Renal pelvis (tissue), 4 donors: ENCODE data around the gene HLF. TPM values are rescaled to one million over a fixed set of nuclear protein-coding genes. Genes with fewer than 3 reads are reported as not detected.

Source experiments
- DNase-seq: peaks from one replicate; pipeline ENCODE4 v3.0.0-alpha.2; 2013
- polyA plus RNA-seq, 3 donors: library from polyadenylated mRNA; unstranded; fragments of 120-200 nt; gene quantifications; one replicate each; pipeline ENCODE4 v1.2.1, GENCODE V29; 2013; ENCODE audit not compliant: insufficient read length in 3 of 3

HLF gene
- polyA plus RNA-seq, 3 donors, result 2.8 to 7.2 (median 3.5) TPM

DNA sequence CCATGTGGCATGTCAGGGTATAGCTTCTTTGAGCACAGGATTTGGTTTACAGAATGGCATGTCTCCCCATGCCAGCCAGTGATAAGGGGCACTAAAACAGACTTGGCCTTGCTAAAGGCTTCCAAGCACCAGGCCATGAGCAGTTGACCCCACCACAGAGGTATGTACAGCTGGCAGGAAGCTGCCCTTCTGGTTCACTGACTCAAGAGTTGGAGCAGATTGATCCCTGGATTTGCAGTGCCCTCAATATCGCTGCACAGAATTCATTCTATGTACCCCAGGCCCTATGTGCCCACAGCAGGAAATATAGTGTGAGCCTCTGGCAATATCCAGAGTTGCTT, 24.3 kb downstream of the HLF start:
- DNase-seq, result no peak

DNA sequence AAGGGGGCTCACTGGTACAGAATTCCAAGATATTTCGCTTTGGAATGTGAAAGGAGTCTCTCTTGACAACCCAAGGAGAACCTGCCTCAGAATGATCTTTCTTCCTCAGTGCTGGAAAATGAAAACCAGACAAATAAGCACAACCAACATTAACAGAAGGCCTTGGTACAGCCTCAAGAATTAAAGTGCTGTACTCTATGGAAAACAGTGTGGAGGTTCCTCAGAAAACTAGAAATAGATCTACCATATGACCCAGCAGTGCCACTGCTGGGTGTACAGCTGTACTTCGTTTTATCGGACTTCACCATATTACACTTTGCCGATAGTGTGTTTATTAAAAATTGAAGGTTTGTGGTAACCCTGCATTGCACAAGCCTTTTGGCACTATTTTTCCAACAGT, 25.2 kb downstream of the HLF start:
- DNase-seq, result no peak

DNA sequence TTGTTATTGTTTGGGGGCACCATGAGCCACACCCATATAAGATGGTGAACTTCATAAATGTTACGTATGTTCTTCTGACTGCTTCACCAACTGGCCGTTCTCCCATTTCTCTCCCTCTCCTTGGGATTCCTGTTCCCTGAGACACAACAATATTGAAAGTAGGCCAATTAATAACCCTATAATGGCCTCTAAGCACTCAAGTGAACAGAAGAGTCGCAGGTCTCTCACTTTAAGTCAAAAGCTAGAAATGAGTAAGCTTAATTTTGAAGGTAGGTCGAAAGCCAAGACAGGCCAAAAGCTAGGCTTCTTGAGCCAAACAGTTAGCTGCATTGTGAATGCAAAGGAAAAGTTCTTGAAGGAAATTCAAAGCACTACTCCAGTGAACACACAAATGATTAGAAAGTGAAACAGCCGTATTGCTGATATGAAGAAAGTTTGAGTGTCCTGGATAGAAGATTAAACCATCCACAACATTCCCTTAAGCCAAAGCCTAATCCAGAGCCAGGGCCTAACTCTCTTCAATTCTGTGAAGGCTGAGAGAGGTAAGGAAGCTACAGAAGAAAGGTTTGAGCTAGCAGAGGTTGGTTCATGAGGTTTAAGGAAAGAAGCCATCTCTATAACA, 25.8 kb downstream of the HLF start:
- DNase-seq, result no peak

DNA sequence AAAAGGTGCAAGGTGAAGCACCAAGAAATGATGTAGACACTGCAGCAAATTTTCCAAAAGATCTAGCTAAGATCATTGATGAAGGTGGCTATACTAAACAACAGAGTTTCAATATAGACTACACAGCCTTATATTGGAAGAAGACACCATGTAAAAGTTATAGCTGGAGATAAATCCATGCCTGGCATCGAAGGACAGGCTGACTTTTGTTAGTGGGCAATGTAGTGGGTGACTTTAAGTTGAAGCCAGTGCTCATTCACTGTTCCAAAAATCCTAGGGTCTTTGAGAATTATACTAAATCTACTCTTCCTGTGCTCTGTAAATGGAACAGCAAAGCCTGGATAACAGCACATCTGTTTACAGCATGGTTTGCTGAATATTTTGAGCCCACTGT, 26.4 kb downstream of the HLF start:
- no peak for DNase-seq

DNA sequence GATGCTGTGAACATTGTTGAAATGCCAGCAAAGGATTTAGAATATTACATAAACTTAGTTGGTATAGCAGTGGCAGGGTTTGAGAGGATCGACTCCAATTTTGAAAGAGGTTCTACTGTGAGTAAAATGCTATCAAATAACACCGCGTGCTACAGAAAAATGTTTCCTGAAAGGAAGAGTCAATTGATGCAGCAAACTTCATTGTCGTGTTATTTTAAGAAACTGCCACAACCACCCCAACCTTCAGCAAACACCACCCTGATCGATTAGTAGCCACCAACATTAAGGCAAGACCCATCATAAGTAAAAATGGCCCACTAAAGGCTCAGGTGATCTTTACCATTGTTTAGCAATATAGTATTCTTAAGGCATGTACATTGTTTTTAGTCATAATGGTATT, 27.3 kb downstream of the HLF start:
- DNase-seq, result no peak

DNA sequence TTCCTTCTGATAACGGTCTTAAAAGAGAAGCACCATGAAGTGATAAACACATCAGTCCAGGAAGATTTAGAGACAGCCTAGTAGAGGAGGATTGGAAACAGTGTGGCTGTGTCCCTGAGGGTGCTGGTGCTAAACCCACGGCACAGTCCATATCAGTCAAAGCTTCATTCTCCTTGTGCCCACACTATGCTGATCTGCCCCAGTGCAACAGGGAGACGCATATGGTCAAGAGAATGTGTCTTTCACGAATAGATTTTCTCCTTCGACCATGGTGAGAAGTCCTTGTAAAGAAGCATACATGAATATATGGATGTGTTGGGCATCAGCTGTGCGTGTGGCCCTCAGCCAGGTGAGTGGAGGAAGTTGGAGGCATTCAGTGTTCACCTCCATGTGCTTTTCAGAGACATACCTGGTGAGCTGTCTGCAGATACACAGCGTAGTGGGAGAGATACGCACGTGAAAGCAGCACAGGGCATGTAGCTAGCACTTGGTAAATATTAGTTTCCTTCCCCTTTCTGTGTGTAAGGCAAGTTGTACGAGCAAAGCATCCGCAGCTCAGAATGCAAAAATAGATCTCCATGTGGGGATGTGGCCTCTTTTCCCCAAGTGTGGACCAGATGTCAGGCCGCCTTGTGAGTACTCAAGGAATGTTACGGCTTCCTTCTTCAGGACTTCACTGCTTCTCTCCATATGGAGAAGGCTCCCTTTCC, 29.4 kb downstream of the HLF start:
- DNase-seq, result no peak

DNA sequence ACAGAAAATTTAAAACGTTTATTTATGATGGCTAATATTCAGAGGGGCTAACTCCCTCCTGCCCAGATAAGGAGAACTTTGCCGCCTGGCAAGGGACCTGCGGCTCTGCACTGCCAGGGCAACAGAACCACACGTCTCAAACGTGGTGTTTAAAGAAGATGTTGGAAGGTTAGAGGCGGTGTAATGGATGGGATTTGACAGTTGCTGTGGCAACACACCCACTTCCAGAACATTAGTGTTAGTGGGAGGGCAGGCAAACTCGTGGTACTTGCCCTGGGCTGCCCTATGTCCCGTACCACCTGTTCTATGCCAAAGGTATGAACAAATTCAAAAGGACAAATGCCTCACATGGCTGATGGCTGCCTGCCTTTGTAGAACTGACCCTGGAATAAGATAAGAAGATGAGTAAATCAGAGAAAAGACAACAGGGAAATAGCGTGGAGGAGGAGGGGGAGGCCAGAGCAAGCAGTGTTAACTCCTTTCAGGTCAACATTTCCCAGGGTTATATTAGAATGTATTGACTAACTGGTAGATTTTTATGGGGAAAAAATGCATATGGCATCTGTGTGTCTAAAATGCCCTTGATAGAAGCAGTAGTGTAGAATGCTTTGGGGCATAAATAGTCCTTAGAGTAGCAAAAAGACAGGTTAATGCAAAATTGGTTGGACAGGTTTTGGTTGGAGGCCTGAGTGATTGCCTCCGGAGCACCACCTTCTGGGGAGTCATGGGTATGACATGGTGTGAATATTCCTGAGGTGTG, 30.8 kb downstream of the HLF start:
- DNase-seq, result peak; percentile 57

DNA sequence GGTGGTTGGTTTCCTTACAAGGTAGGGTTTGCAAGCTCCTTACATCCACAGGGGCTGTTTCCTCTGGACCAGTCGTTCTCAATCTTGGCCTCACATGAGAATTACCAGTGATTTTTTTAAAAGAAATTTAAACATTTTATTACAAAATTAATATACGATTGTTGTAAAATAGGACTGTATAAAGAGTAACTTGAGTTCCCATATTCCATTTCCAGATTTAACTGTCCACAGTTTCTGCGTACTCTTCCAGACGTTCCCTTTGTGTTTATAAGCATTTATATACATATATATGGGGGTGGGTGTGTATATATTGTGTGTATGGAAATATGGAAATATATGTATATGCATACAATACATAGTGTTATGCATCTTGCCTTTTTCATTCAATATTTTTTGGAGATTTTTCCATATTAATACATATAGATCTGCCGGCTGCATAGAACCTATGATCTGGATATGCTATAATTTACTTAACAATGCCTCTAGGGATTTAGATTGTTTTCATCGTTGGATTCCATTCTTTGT, 31.5 kb downstream of the HLF start:
- DNase-seq, result no peak

DNA sequence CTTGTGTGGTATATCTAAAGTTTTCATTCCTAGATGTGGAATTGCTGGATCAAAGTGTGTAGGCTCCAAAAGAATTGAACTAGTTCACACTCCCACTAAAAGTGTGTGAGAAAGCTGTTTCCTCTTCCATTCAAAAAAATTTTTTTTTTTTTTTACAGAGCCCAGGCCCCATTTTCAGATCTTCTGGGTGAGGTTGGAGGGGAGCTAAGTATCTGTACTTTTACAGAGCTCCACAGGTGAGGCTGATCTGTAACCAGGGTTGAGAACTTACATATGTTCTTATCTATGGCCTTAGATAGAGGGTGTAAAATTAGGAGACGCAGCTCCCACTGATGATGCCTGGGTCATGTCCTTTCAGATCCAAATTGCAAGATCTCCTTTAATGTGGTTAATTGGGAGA, 31.9 kb downstream of the HLF start:
- DNase-seq, result no peak

DNA sequence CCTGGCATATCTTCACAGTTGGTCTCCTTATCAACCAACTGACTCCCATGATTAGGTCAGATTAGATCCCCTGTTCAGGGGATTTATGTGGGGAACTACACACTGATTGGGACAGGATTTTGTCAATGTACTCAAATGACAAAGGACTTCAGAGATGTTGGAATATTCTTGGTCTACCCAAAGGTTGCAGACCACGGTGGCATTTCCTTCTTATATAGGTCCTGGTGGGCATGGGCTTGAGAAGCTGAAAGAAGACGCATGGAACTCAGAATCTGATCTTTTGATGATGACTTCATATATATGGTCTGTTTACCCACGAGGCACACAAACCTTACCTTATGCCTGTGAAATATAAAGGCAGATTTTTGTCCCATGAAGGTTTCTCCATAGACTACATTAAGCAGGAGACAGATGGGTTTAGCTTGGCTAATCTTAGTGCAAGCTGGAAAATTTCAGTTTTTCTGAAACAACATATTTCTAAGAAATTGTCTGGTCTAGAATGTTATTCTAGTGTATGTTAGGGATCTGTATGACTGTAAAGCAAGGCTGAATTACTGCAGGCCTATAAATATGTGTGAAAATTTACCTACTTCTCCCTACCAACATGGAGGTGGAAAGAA, 33.5 kb downstream of the HLF start:
- no peak for DNase-seq

DNA sequence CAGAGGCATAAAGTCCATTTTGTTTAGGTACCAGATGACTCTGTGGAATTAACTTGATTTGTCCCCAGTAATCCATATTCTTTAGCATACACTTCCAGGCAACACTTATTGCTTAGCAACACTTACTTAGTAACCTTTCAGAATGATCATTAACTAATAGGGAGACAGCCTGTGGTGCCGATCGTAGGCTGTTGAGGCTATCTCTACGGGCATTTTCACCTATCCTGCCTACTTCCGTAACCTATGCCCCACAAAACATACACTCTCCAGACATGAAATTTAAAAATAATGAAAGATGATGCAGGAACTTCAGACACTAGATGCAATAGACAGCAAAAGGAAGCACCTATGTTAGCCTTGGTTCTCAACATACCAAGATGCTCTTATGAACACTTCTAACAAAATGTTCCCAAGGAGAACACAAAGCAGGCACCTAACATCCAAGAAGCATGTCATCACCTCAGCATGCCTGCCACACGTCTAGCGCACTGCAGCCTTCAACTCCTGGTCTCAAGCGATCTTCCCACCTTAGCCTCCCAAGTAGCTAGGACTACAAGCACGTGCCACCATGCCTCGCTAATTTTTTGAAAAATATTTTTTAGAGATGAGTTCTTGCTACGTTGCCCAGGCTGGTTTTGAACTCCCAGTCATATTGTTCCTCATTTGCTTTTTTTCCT, 34.5 kb downstream of the HLF start:
- DNase-seq, result no peak

DNA sequence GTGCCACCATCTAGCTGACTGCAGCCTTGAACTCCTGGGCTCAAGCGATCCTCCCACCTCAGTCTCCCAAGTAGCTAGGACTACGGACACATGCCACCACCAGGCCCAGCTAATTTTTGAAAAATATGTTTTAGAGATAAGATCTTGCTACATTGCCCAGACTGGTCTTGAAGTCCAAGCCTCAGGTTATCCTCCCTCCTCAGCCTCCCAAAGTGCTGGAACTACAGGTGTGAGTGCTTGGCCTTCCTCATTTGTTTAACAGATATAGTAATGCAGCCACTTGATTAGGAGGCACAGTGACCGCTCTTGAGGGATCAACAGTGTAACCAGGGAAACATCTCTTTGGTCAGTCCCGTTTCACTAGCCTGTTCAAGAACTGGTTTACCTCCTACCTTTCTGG, 35.1 kb downstream of the HLF start:
- no peak for DNase-seq

DNA sequence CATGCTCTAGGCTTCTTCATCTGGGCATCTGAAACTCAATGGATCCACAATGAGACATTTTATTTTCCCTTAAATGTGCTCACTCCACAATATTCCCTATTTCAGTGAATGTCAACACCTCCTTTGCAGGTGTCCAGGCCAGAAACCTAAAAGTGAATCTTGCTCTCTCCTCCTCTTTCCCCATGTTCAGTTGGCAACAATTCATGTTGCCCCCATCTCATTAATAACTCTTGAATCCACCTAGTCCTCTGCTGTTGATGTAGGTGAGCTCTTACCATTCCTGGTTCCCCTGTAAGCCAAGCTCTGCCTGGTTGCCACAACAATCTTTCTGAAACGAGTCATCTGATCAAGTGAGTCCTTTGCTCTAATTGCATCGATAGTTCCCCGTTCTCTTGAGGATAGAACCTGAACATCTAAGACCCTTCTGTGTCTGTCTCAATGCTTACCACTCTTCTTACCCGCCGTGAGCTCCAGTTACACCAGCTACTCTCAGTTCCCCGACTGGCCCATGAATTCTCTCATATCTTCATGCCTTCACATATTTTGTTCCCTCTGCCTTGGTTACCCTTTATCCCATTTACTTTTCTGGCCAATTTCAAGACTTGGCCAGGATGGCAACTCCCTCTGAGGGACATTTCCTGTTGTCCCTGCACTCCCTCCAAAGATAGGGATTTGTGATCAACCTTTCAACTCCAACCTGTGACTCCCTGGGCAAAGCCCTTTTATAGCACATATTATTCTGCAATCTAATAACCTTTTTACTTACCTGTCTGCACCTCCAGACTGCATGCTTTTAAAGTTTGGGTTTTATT, 35.9 kb downstream of the HLF start:
- no peak for DNase-seq

DNA sequence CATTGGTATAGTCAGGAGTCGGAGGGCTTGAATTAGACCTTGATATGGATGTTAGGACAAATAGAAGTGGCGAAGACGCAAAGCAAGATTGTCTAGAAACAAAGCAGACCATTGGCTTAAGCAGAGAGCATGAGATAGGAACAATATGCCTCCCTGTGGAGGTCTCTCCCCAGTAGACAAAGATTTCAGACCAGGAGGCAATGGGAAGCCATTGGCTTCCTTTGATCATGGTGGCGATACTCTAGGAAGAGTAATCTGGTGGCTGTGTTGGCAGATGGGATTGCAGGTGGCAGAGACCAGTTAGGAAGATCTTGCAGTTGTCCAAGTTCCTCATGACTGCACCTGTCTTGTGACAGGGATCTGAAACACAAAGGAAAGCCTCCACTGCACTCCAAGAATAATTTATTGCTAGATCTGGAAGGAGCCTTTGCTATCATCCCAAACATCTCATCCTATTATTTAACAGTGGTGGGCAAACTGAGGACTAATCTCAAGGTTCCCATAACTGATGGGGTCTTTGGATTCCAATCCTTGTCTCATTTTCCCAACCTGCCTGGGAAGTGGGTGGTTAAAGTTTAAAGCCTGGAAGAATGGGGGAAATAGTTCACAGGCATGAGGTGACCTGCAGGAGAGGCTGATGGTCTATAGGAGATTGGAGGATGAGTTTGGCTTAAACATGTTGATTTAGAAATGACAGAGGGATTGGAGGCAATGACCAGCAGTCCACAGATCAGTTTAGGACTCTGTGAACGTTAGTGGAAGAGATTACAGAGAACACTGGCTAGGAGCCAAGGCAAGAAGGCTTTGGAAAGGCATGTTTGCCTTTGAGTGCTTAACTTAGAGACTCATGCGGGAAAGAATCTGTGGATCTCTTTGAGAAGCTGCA, 37.0 kb downstream of the HLF start:
- DNase-seq, result no peak

DNA sequence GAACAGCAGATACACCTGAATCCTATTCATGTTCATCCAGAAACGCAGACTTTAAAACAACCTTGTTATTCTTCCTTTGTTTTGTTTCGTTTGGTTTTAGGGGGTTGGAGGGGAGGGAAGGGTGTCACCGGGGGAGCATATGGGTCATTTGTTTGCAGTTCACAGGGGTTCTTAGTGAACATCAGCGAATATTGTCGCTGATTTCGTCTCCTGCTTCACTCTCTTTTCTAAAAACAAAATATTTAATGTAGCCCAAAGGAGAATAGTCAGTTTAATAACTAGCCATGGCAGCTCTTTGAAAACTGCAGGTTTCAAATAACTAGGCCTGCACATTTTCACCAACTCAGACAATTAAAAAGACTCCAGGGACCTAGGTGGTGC, 37.6 kb downstream of the HLF start:
- no peak for DNase-seq

DNA sequence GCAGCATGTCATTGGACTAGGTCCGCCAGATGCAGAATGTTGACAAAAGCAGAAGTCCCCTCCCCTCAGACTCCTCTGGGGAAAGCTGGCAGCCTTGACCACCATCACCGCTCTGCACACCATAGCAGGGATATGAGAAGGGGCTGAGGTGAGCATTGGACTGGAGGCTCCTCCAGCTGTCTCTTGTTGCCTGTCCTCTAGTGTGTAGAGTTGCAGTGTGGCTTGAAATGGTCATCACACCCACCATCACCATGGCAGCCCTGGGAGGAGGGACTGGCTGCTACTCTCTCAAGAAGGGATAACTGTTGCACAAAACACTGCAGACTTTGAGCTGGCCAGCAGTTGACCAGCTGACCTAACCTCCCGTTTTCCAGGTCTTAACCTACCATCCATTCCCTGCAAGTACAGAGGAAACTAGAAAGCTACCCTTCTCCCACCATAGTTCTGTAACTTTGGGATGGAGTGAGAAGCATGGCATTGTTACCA, 38.3 kb downstream of the HLF start:
- DNase-seq, result no peak

DNA sequence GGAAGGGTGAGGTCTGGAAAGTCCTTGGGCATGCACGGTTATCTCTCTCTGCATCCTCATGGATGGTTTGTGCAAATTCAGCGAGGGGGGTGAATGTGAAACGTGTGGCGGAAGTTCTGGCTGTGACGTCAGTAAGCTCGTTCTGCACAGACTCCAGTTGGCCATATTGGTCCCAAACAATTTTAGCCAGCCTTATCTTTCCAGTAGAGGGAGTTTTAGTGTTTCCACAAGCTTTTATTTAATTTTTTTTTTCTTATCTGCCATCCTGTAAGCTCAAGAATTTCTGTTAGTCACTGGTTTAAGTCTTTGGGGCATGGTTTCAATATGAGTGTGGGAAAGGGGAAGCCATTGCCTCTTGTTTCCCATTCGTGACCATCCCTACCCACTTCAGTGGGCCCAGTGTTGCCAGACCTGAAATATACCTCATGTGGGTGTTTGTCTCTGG, 39.0 kb downstream of the HLF start:
- no peak for DNase-seq

DNA sequence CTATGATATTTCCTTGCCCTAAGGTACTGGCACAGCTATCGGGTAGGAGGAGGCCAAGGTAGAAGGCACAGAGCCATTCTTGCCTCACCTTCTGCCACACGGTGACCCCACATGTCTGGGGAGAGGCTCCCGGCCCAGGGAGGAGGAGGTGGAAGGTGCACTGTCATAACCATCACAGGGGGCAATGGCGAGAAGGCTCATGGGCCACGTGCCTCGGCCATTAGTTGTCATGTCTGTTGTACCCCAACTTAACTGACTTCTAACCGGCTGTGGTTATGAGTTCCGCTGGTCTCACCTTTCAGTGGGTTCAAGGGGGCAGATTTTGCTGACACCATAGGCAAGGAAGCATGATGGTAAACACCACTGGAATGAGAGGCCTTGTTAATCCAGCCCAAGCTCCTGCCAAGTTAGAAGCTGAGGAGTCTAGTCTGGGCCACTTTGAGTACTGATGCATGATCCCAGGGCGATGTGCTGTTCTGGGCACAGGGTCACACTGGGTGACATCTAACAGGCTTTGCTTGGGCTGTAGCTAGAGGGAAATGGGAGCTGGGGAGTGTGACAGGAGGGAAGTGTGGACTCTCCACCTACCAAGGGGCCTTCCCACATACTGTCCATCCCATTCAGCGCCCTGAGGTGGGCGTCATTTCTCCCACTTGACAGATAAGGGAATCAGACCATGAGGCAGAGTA, 39.6 kb downstream of the HLF start:
- no peak for DNase-seq
